ENCODE data around the gene GGACT. TPM values are rescaled to one million over a fixed set of nuclear protein-coding genes. Genes with fewer than 3 reads are reported as not detected.

The GGACT gene
- total RNA-seq, 6 donors from 2014 or later, result 0.67 to 8.5 (median 5.7) TPM

DNA sequence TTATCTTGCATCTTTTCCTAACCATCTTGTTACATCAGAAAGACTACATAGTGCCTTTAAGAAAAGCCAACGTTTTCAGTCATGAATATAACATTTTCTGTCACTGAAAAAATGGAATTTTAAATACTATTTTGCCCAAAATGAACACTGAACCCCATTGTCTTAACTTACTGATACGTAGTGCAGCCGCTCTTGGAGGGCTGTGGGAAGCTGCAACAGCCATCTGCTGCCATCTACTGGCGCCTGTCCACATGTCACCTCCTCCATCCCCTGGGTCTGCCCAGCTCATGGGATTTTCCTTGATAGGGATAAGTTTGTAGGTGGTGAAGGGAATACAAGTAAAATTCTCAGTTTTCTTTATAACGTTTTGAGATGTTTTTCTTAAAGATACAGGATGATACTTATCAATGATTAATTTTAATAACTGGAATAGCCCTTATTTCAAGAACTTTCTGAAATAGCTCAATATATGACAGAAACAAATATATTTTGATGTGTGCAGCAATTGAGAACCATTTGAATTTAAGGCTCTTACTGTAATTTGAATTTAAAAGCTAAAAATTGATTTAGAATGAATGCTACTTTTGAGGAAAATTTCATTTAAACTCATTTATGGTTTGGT lies 73.7 kb downstream of the GGACT start:
- Histone ChIP-seq H3K27me3 (no peaks in the 10 kb centered on the region), H3K4me1 (peaks cover 0 to 12% (median 8%) of the 10 kb centered on the region in 4 donors), H3K4me3 (no peak overlapping the region), H3K9me3 (no peaks in the 10 kb centered on the region), H3K36me3 (peaks cover 0 to 5% (median 0%) of the 10 kb centered on the region in 4 donors), H3K27ac (no peak overlapping the region)
- 3 to 5% methylated on average over 5 of the region's 5 CpGs for WGBS, 2 donors
- ATAC-seq (ENCODE audit: low FRiP score in 2 of 2), result peak; percentile 91 to 95
- no peak for TF ChIP-seq EP300 (IDR thresholded peaks at IDR 0.05)
- TF ChIP-seq, protein P1, sequence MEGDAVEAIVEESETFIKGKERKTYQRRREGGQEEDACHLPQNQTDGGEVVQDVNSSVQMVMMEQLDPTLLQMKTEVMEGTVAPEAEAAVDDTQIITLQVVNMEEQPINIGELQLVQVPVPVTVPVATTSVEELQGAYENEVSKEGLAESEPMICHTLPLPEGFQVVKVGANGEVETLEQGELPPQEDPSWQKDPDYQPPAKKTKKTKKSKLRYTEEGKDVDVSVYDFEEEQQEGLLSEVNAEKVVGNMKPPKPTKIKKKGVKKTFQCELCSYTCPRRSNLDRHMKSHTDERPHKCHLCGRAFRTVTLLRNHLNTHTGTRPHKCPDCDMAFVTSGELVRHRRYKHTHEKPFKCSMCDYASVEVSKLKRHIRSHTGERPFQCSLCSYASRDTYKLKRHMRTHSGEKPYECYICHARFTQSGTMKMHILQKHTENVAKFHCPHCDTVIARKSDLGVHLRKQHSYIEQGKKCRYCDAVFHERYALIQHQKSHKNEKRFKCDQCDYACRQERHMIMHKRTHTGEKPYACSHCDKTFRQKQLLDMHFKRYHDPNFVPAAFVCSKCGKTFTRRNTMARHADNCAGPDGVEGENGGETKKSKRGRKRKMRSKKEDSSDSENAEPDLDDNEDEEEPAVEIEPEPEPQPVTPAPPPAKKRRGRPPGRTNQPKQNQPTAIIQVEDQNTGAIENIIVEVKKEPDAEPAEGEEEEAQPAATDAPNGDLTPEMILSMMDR (IDR thresholded peaks at IDR 0.05), result peak; percentile 72 to 88 (median 80)
- TF ChIP-seq POLR2A (IDR thresholded peaks at IDR 0.05), result no peak
- no peak for TF ChIP-seq POLR2AphosphoS5 (IDR thresholded peaks at IDR 0.05)
- DNase-seq, result peak in 1 of 2 donors; percentile 89

GRCh38 chr13:100513987-100514670 lies 74.5 kb downstream of the GGACT start:
- Histone ChIP-seq H3K27ac (no peak overlapping the region), H3K9me3 (no peaks in the 10 kb centered on the region), H3K4me1 (peaks cover 0 to 12% (median 8%) of the 10 kb centered on the region in 4 donors), H3K27me3 (no peaks in the 10 kb centered on the region), H3K36me3 (peaks cover 0 to 5% (median 0%) of the 10 kb centered on the region in 4 donors), H3K4me3 (no peak overlapping the region)
- 56 to 62% methylated on average over 8 of the region's 8 CpGs for WGBS, 2 donors
- DNase-seq (no peak), ATAC-seq (ENCODE audit: low FRiP score in 2 of 2) (peak; percentile 72 to 74)
- TF ChIP-seq POLR2A (IDR thresholded peaks at IDR 0.05) (no peak), EP300 (IDR thresholded peaks at IDR 0.05) (no peak), POLR2AphosphoS5 (IDR thresholded peaks at IDR 0.05) (no peak)
- TF ChIP-seq, protein P1 (IDR thresholded peaks at IDR 0.05), result no peak

- peaks cover 0 to 5% (median 0%) of the 10 kb centered on the region in 4 donors for H3K36me3 ChIP-seq
- H3K4me1 ChIP-seq, result peaks cover 0 to 12% (median 8%) of the 10 kb centered on the region in 4 donors
- no peaks in the 10 kb centered on the region for H3K27me3 ChIP-seq
- no peak overlapping the region for H3K4me3 ChIP-seq
- no peak overlapping the region for H3K27ac ChIP-seq
- H3K9me3 ChIP-seq, result no peaks in the 10 kb centered on the region
- ATAC-seq (ENCODE audit: low FRiP score in 2 of 2), result no peak
- 71 to 76% methylated on average over 3 of the region's 3 CpGs for WGBS, 2 donors
- TF ChIP-seq POLR2AphosphoS5 (IDR thresholded peaks at IDR 0.05) (no peak), EP300 (IDR thresholded peaks at IDR 0.05) (no peak), POLR2A (IDR thresholded peaks at IDR 0.05) (no peak)
- TF ChIP-seq, protein P1 (IDR thresholded peaks at IDR 0.05), result no peak
- no peak for DNase-seq
These were observed 75.4 kb downstream of the GGACT start for GRCh38 chr13:100513171-100513570.

DNA sequence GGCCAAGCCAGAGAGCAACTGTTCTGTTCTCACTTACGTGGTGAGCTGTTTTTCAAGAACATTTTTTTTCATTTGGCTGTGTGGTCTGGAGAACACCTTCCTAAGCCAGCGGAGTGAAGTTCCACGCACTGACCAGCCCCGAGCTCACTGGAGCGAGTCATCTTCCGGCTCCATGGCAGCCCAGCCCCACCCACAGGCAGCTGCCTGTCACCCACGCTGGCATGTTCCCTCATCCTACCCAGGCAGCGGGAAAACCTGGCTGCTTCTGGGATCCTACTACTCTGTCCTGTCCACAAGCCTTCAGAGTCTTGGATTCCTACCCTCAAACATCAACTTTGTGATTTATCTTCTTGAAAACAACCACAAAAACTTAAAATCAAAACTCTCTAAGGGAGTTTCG lies 76.2 kb downstream of the GGACT start:
- Histone ChIP-seq H3K9me3 (no peaks in the 10 kb centered on the region), H3K27me3 (no peaks in the 10 kb centered on the region), H3K27ac (no peak overlapping the region), H3K4me1 (peaks cover 0 to 12% (median 8%) of the 10 kb centered on the region in 4 donors), H3K4me3 (no peak overlapping the region), H3K36me3 (peaks cover 0 to 5% (median 0%) of the 10 kb centered on the region in 4 donors)
- WGBS, 2 donors, result 92 to 96% methylated on average over 9 of the region's 9 CpGs
- DNase-seq (no peak), ATAC-seq (ENCODE audit: low FRiP score in 2 of 2) (no peak)
- no peak for TF ChIP-seq EP300 (IDR thresholded peaks at IDR 0.05)
- no peak for TF ChIP-seq POLR2AphosphoS5 (IDR thresholded peaks at IDR 0.05)
- TF ChIP-seq, protein P1 (IDR thresholded peaks at IDR 0.05), result no peak
- TF ChIP-seq POLR2A (IDR thresholded peaks at IDR 0.05), result no peak
